HG03095 (cell line): ENCODE results near the gene HS3ST3A1.
"Not testable (repeated sequence)": the region's sequence is repeated elsewhere in the genome, so short reads cannot be mapped to it uniquely, and the experiment has no call there.

Experiments used
- ATAC-seq: cut with Tn5 transposase; IDR thresholded peaks from one replicate; pipeline ENCODE4 v1.9.1; 2021; ENCODE audit warnings: moderate library complexity; ENCODE audit not compliant: unreplicated experiment

HS3ST3A1 gene

GRCh38 chr17:13575922-13576419 lies 25.8 kb downstream of the HS3ST3A1 start:
- no peak for ATAC-seq

DNA sequence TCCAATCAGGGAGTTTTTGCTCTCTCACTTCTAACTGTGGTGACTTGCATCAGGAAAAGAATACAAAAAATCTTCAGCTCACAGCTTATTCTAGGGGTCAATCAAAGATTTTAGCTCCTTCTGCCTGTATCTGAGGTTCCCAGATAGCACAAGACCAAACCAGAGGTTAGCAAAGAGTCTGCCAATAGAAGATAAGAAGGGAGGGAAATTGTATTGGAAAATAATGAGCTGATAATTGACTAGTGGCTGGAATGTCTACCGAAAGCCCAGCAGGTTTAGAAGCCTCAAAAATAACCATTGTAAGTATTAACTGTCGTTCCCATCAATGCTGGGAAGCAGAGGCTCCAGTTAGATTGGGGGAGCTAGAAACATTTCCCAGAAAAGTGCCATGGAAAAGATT lies 26.3 kb downstream of the HS3ST3A1 start:
- ATAC-seq, result no peak

DNA sequence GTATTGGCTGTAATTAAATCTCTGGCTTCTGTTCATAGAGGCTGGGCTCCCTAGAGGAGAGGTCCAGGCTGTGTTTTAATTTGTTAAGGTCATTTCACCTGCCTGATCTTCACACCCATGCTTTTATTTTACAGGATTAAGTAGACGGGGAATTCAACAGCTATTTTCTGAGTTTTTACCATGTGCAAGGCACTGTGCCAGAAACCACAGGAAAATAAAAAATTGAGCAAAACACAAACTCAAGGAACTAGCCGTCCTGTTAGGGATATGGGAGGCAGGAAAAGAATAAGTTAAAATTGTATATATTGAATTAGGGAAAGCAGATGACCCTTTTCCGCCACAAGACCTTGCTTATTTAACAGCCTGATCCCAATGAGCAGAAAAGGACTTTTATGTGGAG lies 29.1 kb downstream of the HS3ST3A1 start:
- no peak for ATAC-seq

DNA sequence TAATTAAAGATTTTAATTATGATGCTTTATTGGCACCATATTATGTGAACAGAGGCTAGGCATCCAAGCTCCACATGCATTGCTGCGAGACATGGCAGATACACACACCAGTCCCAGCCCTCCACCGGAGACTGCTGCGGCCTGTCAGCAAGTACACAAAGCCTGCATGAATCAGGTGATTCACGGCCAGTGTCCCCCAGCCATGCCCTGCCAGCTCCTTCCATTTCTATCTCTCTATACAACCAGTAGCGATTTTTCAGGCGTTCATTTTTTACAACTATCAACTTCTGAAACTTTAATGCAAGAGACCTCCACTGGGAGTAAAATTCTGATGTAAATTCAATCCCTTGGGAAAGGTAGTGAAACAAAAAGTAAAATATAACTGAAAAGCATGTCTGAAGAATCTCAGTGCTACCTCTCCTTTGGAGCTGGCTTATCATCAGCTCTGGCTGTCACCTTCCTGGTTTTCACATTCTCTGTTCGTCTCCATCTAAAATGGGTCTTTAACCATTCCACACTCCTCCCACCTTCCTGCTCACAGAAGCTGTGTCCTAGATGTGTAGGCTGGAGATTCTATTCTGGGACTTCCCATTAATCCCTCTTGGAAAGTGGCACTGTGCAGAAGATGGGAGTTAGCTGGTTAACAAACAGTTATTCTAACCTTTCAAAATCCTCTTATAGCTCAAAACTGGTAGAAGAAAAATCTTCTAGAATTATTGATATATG lies 32.2 kb downstream of the HS3ST3A1 start:
- no peak for ATAC-seq

- no peak for ATAC-seq
Observed at GRCh38 chr17:13568582-13569397, 32.9 kb downstream of the HS3ST3A1 start.

GRCh38 chr17:13563866-13564265 lies 37.9 kb downstream of the HS3ST3A1 start:
- ATAC-seq, result no peak

GRCh38 chr17:13562271-13562800 lies 39.4 kb downstream of the HS3ST3A1 start:
- ATAC-seq, result no peak

- no peak for ATAC-seq
Observed at GRCh38 chr17:13561606-13562270, 40.0 kb downstream of the HS3ST3A1 start.

- ATAC-seq, result no peak
Observed at GRCh38 chr17:13560935-13561334, 40.8 kb downstream of the HS3ST3A1 start.

GRCh38 chr17:13558588-13558987 lies 43.1 kb downstream of the HS3ST3A1 start:
- no peak for ATAC-seq

- ATAC-seq, result no peak
Observed at GRCh38 chr17:13557077-13557476, 44.7 kb downstream of the HS3ST3A1 start.

DNA sequence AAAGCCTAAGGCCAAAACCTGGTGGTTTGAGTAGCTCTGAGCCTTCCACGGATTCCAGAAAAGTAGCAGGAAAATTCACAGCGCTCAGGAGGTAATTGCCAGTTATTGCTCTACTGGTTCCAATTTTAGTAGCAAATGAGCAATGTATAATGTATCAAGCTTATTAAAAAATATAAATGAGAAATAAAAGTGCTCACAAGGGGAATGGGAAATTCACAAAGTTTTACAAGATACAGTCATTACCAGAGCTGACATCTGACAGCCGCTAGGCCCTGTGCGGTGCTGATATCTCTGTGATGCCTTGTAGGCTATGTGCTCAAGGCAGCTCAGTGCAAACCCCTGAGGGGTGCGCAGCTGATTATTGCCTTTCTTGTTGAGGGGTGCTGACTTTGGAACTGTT lies 47.5 kb downstream of the HS3ST3A1 start:
- no peak for ATAC-seq

- no peak for ATAC-seq
Observed at GRCh38 chr17:13550291-13550690, 51.4 kb downstream of the HS3ST3A1 start.

GRCh38 chr17:13548576-13548975 lies 53.2 kb downstream of the HS3ST3A1 start:
- not testable (repeated sequence) for ATAC-seq

DNA sequence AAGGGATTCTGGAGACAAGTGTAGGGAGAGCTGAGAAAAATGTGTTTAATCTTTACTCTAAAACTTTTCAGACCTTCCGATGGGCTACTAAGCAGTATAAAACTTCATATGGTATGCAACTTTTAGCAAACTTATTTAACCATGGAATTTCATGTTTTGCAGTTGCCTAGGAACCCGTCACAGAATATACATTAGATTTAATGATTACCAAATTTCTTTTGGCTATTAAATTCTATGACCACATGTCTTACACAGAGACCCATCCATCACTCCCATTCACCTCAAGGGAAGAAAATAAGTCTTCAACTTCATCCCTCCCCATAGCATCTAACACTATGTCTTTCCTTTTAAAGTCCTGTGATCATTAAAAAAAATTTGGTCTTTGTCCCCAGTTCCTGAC lies 54.9 kb downstream of the HS3ST3A1 start:
- no peak for ATAC-seq

DNA sequence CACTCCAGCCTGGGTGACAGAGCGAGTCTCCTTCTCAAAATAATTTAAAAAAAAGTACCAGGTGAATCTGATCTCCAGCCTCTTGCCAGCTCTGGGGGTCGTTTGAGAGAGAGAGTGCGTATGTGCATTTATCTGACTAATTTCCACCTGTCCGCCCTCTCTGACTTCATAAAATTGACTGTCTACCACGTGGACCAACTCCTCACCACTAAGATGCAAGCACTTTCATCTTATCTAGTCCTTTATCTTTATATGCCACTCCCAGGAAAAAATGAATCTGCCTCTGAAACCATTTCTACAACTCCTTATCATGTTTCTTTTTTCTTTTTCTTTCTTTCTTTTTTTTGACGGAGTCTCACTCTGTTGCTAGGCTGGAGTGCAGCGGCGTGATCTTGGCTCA lies 55.8 kb downstream of the HS3ST3A1 start:
- ATAC-seq, result no peak

- no peak for ATAC-seq
Observed at GRCh38 chr17:13544765-13545164, 57.0 kb downstream of the HS3ST3A1 start.

DNA sequence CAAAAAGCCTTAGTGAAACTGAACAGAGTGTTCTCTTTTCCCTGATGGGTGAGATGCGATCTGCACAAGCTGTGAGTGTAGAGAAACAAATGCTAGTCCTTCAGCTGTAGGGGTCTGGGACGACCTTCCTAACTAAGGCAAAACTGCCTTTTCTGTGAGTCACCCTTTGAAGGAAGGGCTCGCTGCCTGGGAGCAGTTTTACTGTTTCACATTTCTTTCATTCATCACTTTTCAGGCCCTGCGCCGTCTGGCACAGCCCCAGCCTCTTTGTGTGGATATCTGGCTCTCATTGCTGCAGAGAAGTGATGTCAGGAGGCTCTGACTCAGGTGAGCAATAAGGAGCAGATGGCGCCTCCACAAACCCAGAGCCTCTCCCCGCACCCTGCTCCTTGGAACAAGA lies 57.4 kb downstream of the HS3ST3A1 start:
- ATAC-seq, result no peak

- no peak for ATAC-seq
Observed at GRCh38 chr17:13542636-13543035, 59.1 kb downstream of the HS3ST3A1 start.

DNA sequence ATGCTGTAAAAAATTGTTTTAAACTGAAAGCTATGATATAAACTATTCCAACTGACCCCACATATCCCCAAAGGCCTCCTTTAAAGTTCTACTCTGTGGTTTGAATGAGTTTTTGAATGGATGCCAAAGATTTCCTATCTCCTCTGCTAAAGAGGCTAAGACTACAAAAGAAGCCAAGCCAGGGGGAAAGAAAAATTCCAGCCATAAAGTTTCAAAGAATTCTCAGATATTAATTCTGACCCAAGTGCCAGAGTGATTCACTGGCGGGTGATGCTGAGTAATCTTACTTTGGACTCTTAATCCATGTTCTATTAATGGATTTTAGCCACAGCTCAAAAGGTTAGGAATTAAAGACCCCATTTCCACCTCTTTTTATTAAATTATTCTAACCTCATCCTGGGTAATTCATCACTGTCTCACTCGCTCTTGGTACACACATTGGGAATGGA lies 60.7 kb downstream of the HS3ST3A1 start:
- ATAC-seq, result no peak

DNA sequence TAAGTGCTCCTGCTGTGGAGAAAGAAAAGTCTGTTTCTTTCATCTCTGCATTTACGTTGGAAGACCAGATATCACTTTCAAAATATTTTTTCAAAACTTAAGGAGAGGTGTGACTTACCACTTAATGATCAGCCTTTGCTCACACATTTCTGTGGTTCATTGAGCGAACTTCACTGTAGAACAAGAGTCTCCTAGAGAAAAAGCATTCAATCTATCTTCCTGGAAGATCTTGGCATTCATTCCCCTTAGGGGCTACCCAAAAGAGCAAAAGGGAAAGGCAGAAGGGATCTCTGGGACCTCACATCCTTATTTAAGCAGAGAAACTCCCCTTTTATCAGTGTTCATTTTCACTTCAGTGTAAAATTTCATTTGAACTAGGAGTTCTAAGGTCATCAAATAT lies 61.2 kb downstream of the HS3ST3A1 start:
- ATAC-seq, result no peak
